ENCODE results near the gene GIGYF2. TPM values are rescaled to one million over a fixed set of nuclear protein-coding genes. Genes with fewer than 3 reads are reported as not detected.

GIGYF2 gene
- total RNA-seq, 1 experiment from 2014 or later = 55.3 TPM

- no peak overlapping the region for H3K4me3 Mint-ChIP-seq
- Histone ChIP-seq H4K91ac (ENCODE audit: insufficient read length, low read depth, low read length) (no peak overlapping the region), H3K9ac (ENCODE audit: extremely low read depth, insufficient read length, low read length) (no peak overlapping the region), H4K5ac (ENCODE audit: insufficient read length, low read depth, low read length) (no peak overlapping the region), H2BK15ac (ENCODE audit: low read depth, low read length) (no peak overlapping the region), H2BK120ac (ENCODE audit: low read depth, low read length, poor library complexity, severe bottlenecking) (no peak overlapping the region), H3K14ac (ENCODE audit: insufficient read depth, low read length) (no peak overlapping the region), H3K27ac (ENCODE audit: insufficient read length, low read depth, low read length) (no peak overlapping the region), H3K4me1 (ENCODE audit: insufficient read depth, low read length) (no peaks in the 10 kb centered on the region), H3K4ac (ENCODE audit: low read depth, low read length) (no peak overlapping the region), H4K8ac (replicated peaks; ENCODE audit: insufficient read length, low read depth, low read length) (no peak overlapping the region), H2BK5ac (ENCODE audit: insufficient read length, low read length) (no peak overlapping the region), H3K56ac (ENCODE audit: insufficient read length, low read depth, low read length) (no peak overlapping the region), H2AFZ (ENCODE audit: low read length) (no peak overlapping the region), H3K4me2 (ENCODE audit: insufficient read depth, insufficient read length, low read length) (no peak overlapping the region), H3K79me2 (ENCODE audit: insufficient read depth, low read length) (no peaks in the 10 kb centered on the region), H2BK12ac (ENCODE audit: insufficient read length, low read depth, low read length) (no peak overlapping the region), H2BK20ac (ENCODE audit: low read depth, low read length, poor library complexity, severe bottlenecking) (no peak overlapping the region), H2AK5ac (ENCODE audit: insufficient read length, low read length) (no peak overlapping the region), H3T11ph (ENCODE audit: low read length) (no peak overlapping the region), H3K18ac (ENCODE audit: insufficient read length, low read depth, low read length) (no peak overlapping the region), H3K27me3 (ENCODE audit: insufficient read depth, low read length) (no peaks in the 10 kb centered on the region), H3K23ac (ENCODE audit: insufficient read length, low read depth, low read length) (no peak overlapping the region), H3K9me3 (ENCODE audit: control insufficient read depth, low read depth, low read length) (no peaks in the 10 kb centered on the region), H4K20me1 (ENCODE audit: control insufficient read depth, insufficient read depth, insufficient read length) (no peaks in the 10 kb centered on the region), H3K79me1 (ENCODE audit: insufficient read depth, low read depth, low read length, poor library complexity, severe bottlenecking) (no peaks in the 10 kb centered on the region), H3K23me2 (ENCODE audit: insufficient read length, low read depth, low read length, poor library complexity, severe bottlenecking) (no peaks in the 10 kb centered on the region)
- no peak for DNase-seq
- TF ChIP-seq, protein P1, sequence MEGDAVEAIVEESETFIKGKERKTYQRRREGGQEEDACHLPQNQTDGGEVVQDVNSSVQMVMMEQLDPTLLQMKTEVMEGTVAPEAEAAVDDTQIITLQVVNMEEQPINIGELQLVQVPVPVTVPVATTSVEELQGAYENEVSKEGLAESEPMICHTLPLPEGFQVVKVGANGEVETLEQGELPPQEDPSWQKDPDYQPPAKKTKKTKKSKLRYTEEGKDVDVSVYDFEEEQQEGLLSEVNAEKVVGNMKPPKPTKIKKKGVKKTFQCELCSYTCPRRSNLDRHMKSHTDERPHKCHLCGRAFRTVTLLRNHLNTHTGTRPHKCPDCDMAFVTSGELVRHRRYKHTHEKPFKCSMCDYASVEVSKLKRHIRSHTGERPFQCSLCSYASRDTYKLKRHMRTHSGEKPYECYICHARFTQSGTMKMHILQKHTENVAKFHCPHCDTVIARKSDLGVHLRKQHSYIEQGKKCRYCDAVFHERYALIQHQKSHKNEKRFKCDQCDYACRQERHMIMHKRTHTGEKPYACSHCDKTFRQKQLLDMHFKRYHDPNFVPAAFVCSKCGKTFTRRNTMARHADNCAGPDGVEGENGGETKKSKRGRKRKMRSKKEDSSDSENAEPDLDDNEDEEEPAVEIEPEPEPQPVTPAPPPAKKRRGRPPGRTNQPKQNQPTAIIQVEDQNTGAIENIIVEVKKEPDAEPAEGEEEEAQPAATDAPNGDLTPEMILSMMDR (conservative IDR thresholded peaks at IDR 0.05) = no peak
- H3K4me1 Mint-ChIP-seq = no peaks in the 10 kb centered on the region
- no peaks in the 10 kb centered on the region for H3K36me3 Mint-ChIP-seq (ENCODE audit: insufficient read depth in 1 of 3, low read depth in 3 of 3)
- peaks cover 3% of the 10 kb centered on the region for H3K27me3 Mint-ChIP-seq (ENCODE audit: low read depth)
- WGBS (ENCODE audit: extremely low coverage, insufficient read length, low lambda C conversion rate) = no CpG with 5 or more reads among the region's 10 CpGs
- no peaks in the 10 kb centered on the region for H3K9me3 Mint-ChIP-seq
- H3K27ac Mint-ChIP-seq = no peak overlapping the region; a peak in 2 of 7 replicates
Measured at GRCh38 chr2:232675381-232675780, 21.8 kb upstream of the GIGYF2 start.

Measured in H9 (cell line).